GM15510 (cell line): ENCODE data around the gene KRT15.

Source experiments
- POLR2A ChIP-seq: IDR thresholded peaks from 3 replicates; pipeline ENCODE4 v1.6.1; 2011; ENCODE audit warnings: borderline replicate concordance; ENCODE audit not compliant: insufficient read length; ENCODE audit errors: extremely low read depth

KRT15 gene

GRCh38 chr17:41521574-41522261 is 3.0 kb upstream of the KRT15 start:
- TF ChIP-seq POLR2A, result no peak

- TF ChIP-seq POLR2A, result no peak
These were observed 2.3 kb upstream of the KRT15 start for GRCh38 chr17:41520821-41521521.

- no peak for TF ChIP-seq POLR2A
These were observed 973 bp upstream of the KRT15 start for GRCh38 chr17:41519501-41520224.

- TF ChIP-seq POLR2A, result no peak
These were observed 659 bp downstream of the KRT15 start for GRCh38 chr17:41518031-41518430.

DNA sequence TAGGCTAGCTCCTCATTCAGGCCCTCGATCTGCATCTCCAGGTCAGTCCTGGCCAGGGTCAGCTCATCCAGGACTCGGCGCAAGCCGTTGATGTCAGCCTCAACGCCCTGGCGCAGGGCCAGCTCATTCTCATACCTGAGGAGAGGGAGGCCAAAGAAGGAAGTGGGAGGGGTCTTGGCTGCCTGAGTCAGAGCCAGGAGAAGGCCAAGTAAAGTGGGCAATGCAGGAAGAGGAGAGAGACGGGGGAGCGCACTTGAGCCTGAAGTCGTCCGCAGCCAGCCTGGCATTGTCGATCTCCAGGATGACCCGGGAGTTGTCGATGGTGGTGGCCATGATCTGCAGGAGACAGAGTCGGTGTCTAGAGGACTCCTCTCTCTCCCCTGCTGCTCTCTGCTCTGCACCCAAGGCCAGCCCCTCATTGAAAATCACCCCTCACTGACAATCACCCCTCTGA is 1.8 kb downstream of the KRT15 start:
- no peak for TF ChIP-seq POLR2A

DNA sequence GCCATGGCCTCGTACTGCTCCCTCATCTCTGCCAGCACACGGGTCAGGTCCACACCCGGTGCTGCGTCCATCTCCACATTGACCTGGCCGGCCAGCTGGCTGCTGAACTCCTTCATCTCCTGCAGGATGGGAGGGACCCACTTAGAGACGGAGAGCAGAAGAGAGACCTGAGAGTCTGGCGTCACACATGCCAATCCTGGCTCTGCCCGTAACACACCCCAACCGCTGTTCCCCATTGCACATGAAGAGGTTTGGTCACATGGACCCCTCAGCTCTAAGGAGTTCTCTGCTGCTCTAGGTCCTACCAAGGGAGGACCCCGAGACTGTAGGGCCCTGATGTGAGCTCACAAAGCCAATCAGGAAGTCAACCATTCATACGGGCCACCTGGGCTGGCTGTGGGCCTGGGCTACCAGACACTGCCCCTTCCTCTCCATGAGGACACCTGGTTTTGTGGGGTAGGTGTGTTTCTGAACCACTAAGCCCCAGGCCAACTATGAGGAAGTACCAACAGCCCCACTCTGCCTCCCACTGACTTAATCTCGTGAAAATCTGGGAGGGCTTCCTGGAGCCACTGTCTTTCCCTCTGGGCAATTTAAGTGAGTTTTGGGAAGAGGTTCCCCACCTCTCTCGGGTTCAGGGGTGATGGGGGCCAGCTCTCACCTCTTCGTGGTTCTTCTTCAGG is 2.4 kb downstream of the KRT15 start:
- no peak for TF ChIP-seq POLR2A

DNA sequence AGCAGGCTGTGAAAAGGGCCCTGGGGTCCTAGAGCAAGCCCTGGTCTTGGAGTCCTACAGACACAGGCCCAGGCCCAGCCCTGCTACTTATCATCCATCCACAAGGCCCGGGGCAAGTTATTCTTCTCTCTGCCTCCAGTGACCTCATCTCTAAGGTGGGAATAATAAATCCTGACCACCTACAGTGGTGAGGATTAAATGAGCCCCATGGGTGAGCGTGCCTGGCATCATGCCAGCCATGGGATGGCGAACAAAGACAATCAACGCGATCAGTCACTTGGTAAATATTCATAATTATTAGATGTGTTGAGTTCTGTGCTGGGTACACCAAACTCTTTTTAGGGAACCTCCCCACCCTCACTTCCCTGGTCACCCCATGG is 5.5 kb downstream of the KRT15 start:
- no peak for TF ChIP-seq POLR2A

- TF ChIP-seq POLR2A, result no peak
These were observed 6.0 kb downstream of the KRT15 start for GRCh38 chr17:41512546-41513167.

DNA sequence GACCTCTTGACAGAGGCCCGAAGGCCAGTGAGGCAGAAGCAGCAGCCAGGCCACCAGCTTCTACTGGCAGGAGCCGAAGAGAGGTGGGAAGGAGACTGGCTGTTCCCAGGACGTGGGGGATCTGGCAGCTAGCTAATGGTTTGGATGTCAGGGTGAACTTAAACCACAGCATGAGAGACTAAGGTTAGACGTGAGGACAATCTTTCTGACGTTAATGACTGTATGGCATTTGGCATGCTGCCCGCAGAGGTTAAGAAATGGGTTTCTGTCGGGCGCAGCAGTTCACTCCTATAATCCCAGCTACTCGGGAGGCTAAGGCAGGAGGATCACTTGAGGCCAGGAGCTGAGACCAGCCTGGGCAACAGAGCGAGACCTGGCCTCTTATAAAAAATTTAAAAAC is 7.0 kb downstream of the KRT15 start:
- TF ChIP-seq POLR2A, result no peak

GRCh38 chr17:41511116-41511515 is 7.6 kb downstream of the KRT15 start:
- no peak for TF ChIP-seq POLR2A

- TF ChIP-seq POLR2A, result no peak
These were observed 8.2 kb downstream of the KRT15 start for GRCh38 chr17:41510251-41511065.

- no peak for TF ChIP-seq POLR2A
These were observed 11.3 kb downstream of the KRT15 start for GRCh38 chr17:41507315-41507880.
